Left lobe of liver (tissue), 2 donors: ENCODE measurements around the gene PLCH1. TPM values are rescaled to one million over a fixed set of nuclear protein-coding genes. Genes with fewer than 3 reads are reported as not detected.

Source experiments
- ATAC-seq: fragments of 200-7000 bp; cut with Tn5 transposase; one replicate; pipeline ENCODE4 v1.9.1; 2020; ENCODE audit warnings: mild to moderate bottlenecking, moderate library complexity
- DNase-seq: peaks from one replicate; pipeline ENCODE4 v3.0.0-alpha.2; 2020; ENCODE audit warnings: low spot score
- total RNA-seq: library from RNA; stranded (reverse); gene quantifications from one replicate; pipeline ENCODE4 v1.2.1, GENCODE V29; 2021
- donor health status: DM: no; HTN: no; CAD: no; lungs with moderate emphysema.
- donor health status: DM: no; HTN: yes; CAD: no.

The PLCH1 gene
- total RNA-seq = 0.08 TPM

- ATAC-seq (peak; percentile 75), DNase-seq (peak; percentile 49)
Observed at GRCh38 chr3:155744626-155745324, at the start of gene PLCH1. TSS of gene PLCH1 (minus strand) at chr3:155745071. CDS start at chr3:155704224, 40,847 bp downstream.

GRCh38 chr3:155792532-155792931 is 47.7 kb upstream of the PLCH1 start:
- ATAC-seq (no peak), DNase-seq (no peak)

- ATAC-seq = no peak
Observed at GRCh38 chr3:155791190-155791589, 46.3 kb upstream of the PLCH1 start.

GRCh38 chr3:155790272-155790925 is 45.5 kb upstream of the PLCH1 start:
- ATAC-seq (no peak), DNase-seq (no peak)

More at GRCh38 chr3:155791190-155791589, 46.3 kb upstream of the PLCH1 start:
- DNase-seq = no peak

- no peak for DNase-seq
- ATAC-seq = no peak
Observed at GRCh38 chr3:155785662-155786295, 40.9 kb upstream of the PLCH1 start.

GRCh38 chr3:155782390-155782953 is 37.6 kb upstream of the PLCH1 start:
- ATAC-seq = no peak
- no peak for DNase-seq

- ATAC-seq = no peak
- DNase-seq = no peak
Observed at GRCh38 chr3:155780291-155780690, 35.4 kb upstream of the PLCH1 start.

- ATAC-seq = no peak
- DNase-seq = no peak
Observed at GRCh38 chr3:155778462-155778861, 33.6 kb upstream of the PLCH1 start.

- DNase-seq (no peak), ATAC-seq (no peak)
Observed at GRCh38 chr3:155772801-155773200, 27.9 kb upstream of the PLCH1 start.

- ATAC-seq (no peak), DNase-seq (no peak)
Observed at GRCh38 chr3:155771126-155771525, 26.3 kb upstream of the PLCH1 start.

- DNase-seq (no peak), ATAC-seq (no peak)
Observed at GRCh38 chr3:155766206-155766605, 21.3 kb upstream of the PLCH1 start.

GRCh38 chr3:155763870-155764463 is 19.1 kb upstream of the PLCH1 start:
- ATAC-seq (no peak), DNase-seq (no peak)

GRCh38 chr3:155760653-155761052 is 15.8 kb upstream of the PLCH1 start:
- no peak for DNase-seq
- ATAC-seq = no peak

GRCh38 chr3:155757577-155757976 is 12.7 kb upstream of the PLCH1 start:
- ATAC-seq = no peak
- DNase-seq = no peak

GRCh38 chr3:155753038-155753639 is 8.3 kb upstream of the PLCH1 start:
- no peak for DNase-seq
- peak; percentile 64 for ATAC-seq

- no peak for ATAC-seq
- DNase-seq = no peak
Observed at GRCh38 chr3:155748611-155749365, 3.9 kb upstream of the PLCH1 start.

GRCh38 chr3:155747946-155748290 is 3.0 kb upstream of the PLCH1 start:
- DNase-seq (no peak), ATAC-seq (no peak)

GRCh38 chr3:155747286-155747945 is 2.5 kb upstream of the PLCH1 start:
- no peak for ATAC-seq
- no peak for DNase-seq

- ATAC-seq (no peak), DNase-seq (no peak)
Observed at GRCh38 chr3:155746703-155747102, 1.8 kb upstream of the PLCH1 start.
